Ureter (tissue), 1 donor: ENCODE data around the gene PRKAB1. TPM values are rescaled to one million over a fixed set of nuclear protein-coding genes. Genes with fewer than 3 reads are reported as not detected.
"Not testable (repeated sequence)": the region's sequence is repeated elsewhere in the genome, so short reads cannot be mapped to it uniquely, and the experiment has no call there.

Experiments
- DNase-seq: peaks from one replicate; pipeline ENCODE4 v3.0.0-alpha.2; 2020; ENCODE audit warnings: low spot score
- total RNA-seq: library from RNA; stranded (reverse); gene quantifications from one replicate; pipeline ENCODE4 v1.2.4, GENCODE V29; 2023
- donor health status: DM: yes; HTN: yes; CAD: no.

Gene PRKAB1
- total RNA-seq, 1 donor from 2014 or later, result 72.3 TPM

DNA sequence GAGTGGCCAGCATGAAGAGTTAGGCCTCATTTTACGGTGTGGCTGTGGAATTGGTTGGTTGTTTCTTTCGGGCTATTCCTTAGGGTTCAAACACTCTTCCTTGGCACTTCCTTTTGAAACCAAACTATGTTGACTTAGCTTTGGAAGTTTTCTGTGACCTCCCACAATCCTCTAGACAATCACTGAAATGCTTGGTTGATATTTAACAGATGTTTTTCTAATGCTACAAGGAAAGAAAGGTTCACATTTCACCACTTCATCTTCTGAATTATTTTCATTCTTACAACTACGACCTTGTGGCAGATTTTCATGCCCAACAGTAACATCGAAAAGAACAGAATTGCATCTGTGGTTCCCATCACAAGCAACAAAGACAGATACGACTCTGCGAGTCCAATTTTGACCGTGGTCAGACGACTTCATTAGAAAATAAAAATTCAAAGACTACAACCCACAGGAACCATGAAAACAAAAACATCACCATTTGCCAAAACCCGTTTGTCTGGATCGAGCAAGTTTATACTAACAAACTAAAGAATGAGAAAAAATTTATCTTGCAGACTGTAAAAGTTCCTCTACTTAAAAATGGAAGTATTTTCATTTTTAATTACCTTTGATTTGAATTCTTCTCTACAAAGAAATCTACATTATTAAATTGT is 16.9 kb downstream of the PRKAB1 start:
- DNase-seq, result no peak

DNA sequence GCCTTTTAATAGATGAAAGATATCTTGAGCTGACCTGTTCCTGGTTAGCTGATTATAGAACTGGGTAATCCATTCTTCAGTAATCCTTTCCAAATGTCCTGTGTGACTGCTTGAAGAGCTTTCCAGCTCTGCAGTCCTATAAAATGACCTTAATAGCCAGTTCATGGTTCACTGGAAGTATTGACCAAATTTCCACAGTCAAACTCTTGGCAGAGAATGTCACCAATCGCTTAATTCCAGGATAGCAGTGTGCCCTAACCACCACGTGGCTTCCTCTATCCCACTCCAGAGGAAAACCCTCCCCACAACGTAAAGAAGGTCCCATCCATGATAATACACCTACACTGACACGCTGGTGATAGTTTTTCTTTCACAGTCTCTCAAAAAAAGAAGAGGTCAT is 17.4 kb downstream of the PRKAB1 start:
- no peak for DNase-seq

DNA sequence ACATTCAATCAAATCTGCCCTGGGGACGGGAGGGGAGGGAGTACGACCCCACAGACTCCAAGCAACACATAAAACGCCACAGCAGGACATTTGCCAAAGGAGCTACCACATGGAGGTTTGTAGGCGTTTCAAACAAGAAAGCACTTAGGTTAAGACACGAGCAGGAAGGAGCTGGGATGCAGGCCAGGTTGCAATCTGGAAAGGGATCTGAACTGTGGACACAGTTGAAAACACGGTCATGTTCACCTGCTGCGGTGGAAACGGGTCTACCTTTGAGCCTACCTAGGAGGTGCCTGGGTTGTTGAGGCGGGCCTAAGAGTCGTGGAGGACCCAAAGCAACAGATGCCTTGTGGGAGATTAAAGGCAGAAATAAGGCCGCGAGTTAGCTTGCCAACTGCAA is 18.4 kb downstream of the PRKAB1 start:
- peak; percentile 58 for DNase-seq

DNA sequence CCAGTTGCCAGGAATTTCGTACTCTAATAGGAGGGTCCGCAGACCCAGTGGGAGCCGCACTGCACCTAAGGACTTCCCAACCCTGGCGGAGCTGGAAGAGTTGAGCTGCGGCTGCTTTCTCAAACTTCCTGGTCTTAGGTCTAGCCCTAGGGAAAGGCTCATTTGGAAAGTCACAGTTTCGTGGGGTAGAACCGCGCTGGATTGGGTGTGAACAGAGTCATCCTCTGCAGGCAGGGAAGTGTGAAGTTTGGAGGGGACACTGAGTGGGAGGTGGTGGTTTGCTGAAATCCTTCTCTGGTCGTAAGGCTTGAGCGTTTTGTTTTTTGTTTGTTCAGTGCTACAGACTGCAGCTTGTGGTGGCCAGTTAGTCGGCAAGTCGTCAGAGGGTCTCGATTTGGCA is 18.8 kb downstream of the PRKAB1 start:
- no peak for DNase-seq

DNA sequence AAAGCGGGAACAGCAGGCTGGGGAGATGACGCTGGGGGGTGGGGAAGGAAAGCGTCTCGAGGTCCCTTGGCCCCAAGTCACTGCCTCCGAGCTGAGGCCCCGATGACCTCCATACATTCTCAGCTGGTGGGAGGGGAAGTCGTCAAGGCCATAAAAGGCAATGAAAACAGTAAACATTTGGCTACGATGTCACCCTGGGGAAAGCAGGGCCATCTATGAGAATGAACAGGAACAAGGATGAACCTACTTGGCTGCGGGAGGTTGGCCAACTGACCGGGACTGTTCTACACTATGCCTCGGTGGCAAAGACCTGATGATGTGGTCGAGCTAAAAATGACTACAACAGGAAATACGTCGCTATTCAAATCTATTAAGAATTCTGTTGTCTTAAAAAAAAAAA is 19.5 kb downstream of the PRKAB1 start:
- DNase-seq, result no peak

DNA sequence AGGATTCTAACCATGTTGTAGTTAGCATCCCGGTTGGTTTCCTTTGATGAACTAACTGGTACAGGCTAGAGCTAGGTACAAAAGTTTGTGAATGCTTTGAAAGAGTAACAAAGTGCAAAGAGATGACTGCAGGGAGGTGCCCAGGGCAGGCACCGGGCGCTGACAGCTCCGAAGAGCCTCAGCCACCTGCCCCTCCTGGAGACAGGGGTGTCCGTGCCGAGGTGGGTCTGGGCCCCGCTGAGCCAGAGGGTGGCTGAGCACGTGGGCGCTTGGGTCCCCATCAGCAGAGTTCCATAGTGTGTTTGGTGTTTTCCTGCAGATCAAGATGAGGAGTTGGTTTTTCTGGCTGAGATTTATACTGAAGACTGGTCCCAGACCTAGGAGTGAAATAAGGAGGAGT is 19.9 kb downstream of the PRKAB1 start:
- no peak for DNase-seq

DNA sequence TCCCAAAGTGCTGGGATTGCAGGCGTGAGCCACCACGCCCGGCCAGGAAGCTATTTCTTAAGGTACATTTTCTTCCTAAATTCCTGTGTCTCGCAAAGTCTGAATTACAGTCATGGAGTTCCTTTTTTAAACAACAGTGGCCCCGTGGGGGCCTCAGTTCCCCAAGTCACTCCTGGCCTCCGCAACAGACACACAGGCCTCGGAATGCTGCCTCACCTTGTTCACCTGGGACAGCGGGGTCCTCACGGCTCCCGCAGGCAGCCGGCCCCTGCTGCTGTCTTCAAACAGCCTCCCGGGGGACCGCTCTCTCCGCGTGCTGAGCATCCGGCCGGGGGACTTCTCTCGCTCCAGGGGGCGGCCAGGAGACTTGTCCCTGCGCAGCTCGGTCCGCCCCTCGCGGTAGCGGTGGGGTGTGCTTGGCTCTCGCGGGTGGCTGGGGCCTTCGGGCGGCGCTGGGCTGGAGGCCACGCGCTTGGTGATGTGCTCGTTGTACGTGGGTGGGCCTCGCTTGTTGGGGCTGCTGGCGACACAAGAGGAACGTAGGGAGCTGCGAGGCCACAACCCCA is 22.1 kb downstream of the PRKAB1 start:
- no peak for DNase-seq

DNA sequence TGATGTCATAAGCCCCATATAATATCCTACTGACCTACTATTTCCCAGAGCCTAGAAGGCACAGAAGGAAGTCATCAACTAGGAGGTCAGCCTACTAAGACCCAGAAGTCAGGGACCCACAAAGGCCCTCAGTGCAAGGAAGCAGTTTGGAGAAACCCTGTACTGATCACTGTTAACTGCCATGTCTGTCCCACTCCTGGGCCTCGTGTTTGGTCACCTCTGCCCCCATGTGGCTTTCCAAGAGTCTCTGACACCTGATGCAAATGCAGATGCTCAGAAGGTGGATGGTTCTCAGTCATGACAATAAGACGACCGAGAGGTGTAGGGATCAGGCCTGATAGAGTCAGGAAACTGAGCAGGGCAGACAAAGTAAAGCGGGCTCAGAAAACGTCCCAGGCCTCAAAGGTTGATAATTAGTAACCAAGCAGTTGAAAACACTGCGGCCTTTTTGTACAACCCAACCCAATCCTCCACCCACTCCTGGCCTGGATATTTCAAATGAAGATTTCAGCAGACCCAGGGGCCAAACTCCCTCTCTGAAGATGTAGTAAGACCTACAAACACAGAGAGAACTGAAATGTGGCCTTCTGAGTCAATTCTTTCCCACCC is 23.4 kb downstream of the PRKAB1 start:
- no peak for DNase-seq

DNA sequence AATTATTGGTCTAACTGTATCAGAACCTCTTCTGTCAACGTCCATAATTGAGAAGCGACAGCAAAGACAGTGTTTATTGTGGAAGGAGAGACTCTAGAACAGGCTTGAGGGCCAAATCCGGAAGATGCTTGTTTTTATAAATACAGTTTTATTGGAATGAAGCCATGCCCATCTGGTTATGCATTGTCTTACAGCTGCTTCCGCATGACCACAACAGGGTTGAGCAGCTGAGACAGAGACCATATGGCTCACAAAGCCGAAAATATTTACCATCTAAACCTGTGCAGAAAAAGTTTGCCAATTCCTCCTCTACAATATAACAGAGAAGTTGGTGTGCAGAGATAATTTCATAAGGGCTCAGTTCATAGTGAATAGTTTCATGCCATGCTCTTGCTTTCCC is 24.5 kb downstream of the PRKAB1 start:
- DNase-seq, result no peak

DNA sequence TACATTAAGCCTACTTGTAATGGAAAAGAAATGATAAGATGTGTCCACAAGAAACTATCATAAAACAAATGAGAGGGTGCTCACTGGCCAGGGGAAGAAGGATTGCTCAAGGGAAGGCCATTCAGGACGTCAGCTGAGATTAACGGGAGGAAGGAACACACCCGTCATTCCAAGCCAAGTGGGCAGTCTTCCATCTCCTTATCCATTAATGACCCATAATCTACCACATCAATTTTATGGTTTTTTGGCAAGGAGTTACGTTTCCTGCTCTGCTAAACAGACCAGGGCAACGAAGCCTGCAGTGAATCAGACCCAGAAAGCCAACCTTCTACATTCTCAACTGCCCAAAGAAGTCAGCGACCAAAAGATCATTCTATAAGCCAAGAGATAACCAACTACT is 25.1 kb downstream of the PRKAB1 start:
- peak; percentile 83 for DNase-seq

DNA sequence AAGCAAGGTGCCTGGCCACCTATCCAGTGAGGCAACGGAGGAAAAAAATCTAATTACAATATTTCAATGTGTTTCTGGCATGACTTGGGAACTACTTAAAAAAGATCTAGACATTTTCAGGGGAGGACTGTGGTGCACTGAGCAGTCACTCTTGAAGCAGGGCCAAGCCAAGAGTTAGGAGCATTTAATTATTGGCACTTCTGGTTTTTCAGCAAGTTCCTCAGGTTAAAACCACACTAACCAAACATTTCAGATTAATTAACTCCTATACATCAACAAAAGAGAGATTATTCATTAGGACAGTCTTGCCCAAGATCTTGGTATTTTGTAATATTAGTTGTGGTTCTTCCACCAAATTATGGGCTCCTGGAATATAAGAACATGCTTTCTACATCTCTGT is 25.6 kb downstream of the PRKAB1 start:
- DNase-seq, result no peak

DNA sequence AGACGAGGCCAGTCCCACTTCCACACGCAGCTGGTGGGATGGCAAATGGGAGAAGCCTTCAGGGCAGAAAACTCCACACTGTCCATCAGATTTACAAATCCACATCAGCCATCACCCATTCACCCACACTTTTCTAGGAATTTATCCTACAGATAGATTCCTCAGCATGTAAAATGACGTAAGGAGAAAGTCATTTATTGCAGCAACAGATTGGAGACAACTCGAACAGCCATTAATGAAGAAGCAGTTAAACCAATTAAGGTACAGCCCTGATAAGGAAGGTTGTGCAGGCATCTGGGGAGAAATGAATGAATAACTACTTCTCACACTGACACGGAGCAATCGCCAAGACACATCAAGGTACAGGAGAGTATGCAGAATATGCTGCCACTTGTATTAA is 26.2 kb downstream of the PRKAB1 start:
- DNase-seq, result no peak

DNA sequence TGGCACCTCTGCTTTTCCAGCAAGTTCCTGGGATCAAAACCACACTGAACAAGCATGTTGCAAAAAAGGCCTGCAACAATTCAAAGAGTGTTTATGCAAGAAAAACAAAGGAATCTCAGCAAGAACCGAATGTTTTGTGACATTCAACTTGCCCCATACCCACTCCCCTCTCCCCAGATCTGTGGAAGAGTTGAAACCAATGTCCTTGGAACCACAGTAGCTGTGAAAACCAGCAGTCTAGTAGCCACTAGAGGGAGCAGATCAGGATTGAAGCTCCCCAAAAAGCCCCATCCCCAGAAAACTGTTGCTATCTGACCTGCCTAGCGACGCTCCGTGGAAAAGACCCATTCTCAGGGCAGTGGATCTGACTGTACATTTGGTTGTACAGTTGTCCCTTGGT is 27.1 kb downstream of the PRKAB1 start:
- no peak for DNase-seq

DNA sequence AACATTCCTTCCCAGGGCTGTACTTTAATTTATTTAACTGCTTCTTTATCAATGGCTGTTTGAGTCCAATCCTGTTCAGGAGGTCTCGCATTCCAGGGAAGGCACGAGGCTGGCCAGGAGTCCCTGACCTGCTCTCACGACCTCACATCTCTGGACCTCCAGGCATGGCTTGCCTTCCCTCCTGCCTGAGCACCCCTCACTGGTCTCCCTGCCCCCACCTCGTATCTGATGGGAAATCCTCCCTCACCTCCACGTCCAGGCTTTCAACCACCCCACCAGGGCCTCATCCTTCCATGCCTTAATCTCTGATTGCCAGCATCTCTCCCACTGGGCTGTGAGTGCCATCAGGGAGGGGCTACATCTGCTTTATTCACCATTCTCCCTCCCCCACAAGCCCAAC is 29.0 kb downstream of the PRKAB1 start:
- DNase-seq, result no peak

DNA sequence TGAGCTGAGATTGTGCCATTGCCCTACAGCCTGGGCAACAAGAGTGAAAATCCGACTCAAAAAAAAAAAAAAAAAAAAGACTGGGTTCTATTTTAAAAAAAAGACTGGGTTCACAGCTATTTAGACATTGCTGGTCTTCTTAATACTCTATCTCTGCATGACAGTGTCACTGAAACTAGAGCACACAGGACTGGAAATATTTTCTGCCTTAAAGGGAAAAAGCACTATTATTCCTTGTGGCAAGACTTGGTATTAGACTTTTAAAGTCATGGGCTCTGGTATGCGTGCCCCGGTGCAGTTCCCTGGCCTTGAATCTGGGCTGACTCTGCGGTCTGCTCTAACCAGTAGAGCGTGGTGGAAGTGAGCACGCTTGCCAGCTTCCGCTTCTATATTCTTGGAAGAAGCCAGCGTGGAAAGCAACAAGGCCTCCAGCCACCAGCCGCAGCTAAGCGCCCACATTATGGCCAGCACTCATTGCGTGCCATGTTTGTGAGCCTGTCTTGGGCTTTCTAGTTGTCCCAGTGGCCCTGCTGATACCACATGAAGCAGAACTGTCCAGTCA is 31.3 kb downstream of the PRKAB1 start:
- DNase-seq, result no peak

DNA sequence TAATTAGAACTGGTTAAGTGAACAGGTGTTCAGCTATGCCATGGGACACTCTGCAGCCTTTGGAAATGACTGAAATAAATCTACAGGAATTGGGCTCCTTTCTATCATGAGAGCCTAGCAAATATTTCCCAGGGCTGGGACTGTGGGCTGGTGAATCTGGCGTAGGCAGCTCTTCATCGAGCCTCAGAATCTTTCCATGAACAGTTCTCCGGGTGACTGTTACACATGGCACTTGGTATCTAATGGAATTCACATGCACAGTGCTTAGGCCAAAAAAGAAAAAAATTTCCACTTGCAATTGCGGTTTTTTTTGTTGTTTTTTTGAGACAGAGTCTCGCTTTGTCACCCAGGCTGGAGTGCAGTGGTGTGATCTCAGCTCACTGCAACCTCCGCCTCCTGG is 32.1 kb downstream of the PRKAB1 start:
- DNase-seq, result no peak

DNA sequence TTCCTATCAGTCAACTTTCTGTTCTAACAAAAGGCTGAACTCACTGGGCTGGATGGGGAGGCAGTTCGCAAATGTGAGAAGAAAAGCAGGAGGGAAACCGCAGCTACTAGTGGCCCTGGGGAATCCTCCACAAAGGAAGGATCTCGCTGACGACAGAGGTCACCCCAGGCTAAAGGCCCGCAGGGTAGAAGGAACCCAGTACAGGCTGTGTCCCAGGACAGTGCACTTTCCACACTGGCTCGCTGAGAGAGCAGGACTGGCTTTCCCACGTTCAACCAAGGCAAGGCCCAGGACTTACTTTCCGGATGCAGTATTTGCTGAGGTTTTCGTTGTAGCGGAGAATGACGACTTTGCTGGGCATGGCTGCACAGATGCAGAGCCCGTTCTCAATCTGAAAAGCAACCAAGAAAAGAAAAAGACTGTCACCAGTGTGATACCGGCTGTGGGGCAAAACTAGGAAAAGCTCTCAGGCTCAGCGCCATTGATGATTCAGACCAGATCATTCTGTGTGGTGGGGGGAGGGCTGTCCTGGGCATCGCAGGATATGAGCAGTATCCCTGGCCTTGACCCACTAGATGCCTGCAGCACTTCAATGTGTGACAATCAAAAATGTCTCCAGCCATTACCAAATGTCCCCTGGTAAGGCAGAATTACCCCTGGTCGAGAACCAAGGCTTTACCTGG is 36.3 kb downstream of the PRKAB1 start:
- DNase-seq, result no peak

DNA sequence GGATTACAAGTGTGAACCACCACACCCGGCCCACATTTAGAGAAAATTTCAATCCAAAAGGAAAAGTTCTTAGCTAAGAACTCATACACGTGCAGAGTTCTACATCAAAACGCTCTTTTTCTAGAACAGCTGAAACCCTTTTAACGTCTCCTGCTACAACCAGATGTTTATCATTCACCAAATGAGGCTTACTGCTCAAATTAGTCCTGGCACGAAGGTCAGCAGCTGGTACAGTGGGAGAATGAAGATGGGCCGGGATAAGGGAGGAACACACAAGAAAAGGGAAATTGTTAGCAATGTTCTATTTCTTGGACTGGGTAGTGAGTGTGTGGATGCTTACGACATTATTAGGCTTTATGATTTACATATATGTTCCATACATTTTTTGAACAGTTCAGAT is 37.2 kb downstream of the PRKAB1 start:
- no peak for DNase-seq

DNA sequence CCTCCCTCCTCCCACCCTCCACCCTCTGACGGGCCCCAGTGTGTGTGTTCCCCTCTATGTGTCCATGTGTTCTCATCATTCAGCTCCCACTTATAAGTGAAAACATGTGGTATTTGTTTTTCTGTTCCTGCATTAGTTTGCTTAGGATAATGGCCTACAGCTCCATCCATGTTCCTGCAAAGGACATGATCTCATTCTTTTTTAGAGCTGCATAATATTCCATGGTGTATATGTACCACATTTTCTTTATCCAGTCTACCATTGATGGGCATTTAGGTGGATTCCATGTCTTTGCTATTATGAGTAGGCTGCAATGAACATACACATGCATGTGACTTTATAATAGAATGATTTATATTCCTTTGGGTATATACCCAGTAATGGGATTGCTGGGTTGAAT is 38.5 kb downstream of the PRKAB1 start:
- not testable (repeated sequence) for DNase-seq

DNA sequence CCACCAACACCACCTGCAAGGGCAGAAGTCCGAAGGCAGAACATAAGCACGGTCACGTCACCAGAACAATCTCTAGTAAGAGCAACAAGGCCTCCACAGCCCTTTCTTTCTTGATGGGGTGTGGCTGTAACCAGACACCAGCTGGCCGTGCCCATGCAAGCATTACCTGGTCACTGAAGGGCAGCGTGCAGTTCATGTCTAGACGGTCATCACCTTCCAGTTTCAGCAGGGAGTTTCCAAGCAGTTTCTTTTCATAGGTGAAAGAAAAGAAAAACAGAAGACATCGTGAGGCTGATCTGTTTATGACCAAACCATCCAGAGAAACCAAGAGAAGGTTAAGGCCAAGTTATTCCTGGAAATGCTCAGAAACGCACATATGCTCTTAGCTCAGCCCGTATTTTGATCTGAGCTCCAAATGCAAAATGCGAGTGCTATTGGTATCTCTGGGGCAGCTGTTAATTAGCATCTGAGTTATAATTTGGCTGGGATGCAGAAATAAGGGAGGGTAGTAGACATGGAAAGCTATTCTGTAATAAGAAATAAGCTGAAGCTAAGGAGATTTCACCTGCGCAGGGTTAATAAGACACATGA is 42.5 kb downstream of the PRKAB1 start:
- DNase-seq, result no peak

DNA sequence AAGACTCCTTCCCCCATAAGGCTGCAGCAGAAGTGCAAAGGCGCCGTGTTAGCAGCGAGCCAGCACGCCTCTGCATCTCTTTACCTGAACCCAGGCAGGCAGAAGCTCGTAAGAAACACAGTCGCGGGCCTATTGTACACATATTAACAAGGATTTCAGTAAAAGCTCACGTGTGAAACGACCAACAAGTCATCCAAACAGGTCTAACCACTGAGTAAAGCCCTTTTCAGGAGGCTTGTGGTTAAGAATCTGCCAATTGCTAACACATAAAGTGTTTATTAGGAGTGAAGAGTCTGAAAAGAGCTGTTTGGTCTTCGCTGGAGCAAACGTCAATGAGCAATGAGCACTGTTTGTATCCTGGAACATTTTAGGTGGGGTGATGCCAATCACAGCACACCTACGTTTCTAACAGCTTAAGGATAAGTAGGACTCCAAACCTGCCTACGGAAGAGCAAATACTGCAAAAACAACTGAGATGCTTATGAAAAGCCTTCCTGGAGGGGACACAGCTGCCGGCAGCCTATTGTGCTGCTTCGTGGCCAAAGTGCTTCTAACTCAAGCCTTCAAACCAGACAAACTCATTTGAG is 43.1 kb downstream of the PRKAB1 start:
- no peak for DNase-seq

DNA sequence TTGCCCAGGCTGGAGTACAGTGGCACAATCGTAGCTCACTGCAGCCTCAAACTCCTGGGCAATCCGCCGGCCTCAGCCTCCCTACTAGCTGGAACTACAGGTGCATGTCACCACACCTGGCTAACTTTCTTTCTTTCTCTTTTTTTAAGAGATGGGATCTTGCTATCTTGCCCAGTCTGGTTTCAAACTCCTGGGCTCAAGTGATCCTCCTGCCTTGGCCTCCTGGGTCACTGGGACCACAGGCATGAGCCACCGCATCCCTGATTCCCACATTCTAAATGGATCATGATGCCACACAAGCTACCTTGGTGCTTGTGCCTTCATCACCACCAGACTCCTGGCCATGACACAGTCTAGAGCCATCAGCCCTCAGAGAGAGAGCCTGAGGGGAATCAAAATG is 43.8 kb downstream of the PRKAB1 start:
- DNase-seq, result no peak
